ENCODE results near the gene ZDHHC3.
"Not testable (repeated sequence)": the region's sequence is repeated elsewhere in the genome, so short reads cannot be mapped to it uniquely, and the experiment has no call there.

The ZDHHC3 gene

GRCh38 chr3:44995142-44995770 lies 19.3 kb upstream of the ZDHHC3 start:
- no peak for DNase-seq

DNA sequence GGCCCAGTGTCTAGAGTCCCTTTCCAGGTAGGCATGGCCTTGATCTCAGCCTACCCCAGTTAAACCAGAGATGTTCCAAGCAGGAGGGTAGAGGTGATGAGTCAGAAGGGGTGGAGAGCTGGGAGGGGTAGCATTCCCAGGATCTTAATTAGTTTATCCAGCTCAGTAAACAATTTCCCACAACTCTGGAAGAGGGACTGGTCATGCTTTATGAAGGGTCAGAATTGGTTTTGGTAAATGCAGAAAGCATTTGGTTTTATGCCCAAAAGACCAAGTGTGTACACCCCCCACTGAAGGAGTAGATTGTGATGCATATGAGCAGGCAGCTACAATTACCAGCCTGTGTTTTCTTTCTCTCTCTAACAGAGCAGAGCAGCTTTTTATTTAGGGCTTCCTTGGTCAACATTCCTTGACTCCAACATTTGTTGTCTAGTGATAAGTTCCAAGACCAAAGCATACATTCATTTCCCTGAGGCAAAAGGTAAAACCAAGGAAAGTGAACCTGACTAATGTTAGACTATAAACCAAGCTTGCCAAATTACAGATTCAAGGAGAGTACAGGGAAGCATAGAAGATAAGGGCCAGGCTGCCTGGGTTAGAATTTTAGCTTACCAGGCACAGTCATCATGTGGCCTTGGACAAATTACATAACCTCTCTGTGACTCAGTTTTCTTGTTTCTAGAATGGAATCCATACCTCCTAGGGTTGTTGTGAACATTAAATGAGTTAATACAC lies 17.7 kb upstream of the ZDHHC3 start:
- no peak for DNase-seq

DNA sequence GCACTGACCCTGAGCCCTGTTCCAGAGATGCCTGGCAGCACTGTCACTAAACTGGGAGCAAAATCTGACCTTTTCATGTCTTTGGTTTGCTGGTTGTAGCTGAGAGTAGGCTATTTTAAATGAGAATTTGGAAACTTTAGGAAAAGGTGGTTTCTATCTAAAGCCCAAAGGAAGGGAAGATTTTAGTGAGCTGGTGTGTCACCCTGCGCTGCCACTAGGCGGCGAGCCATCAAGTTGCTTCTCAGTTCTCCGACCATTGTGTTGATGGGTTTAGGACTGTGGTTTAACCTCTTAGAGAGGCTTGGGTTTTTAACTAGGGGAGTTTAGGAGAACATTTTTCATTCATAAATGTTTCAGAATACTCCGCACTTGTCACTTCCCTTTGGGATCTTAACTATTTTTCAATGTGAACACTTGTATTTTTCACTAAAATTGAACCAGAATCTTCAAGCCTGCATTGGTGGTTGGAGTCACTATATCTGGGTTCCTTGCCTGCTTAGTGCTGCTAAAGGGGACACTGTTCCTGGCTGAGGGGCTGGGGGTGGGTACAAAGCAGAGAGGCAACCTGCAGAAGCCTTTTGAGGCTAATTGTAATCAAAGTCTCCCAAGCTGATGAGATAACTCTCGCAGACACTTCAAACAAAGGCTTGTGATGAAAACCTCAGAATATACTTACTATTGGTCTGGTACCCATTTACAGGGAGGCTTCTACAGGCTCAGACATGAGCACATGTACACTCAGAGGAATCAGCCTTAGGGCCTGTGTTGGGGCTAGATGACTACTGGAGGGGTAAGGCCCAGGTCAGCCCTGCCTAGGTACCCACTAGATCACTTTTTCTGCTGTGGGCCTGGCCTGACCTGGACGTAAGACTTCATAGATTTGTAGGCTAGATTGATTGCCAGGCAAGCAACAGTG lies 16.8 kb upstream of the ZDHHC3 start:
- no peak for DNase-seq

DNA sequence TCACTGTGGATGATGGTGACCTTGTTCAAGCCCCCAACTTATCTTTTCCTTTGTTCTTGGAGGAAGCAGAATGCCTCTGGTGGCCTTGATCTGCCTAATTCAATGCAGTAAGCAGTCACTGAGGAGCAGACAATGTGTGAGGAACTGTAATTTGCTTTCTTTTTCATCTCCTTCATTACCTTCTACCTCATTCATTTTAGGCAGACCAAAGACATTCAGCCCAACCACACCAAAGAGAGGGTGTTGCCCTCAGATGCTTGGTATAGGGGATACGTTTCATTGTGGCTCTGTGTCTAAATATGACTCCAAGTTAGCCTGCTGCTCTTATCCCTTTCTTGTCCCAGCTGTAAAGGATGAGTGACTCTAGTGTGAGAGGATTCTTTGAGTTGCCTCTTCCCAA lies 15.4 kb upstream of the ZDHHC3 start:
- no peak for DNase-seq

- no peak for DNase-seq
Observed at GRCh38 chr3:44989636-44990373, 13.8 kb upstream of the ZDHHC3 start.

DNA sequence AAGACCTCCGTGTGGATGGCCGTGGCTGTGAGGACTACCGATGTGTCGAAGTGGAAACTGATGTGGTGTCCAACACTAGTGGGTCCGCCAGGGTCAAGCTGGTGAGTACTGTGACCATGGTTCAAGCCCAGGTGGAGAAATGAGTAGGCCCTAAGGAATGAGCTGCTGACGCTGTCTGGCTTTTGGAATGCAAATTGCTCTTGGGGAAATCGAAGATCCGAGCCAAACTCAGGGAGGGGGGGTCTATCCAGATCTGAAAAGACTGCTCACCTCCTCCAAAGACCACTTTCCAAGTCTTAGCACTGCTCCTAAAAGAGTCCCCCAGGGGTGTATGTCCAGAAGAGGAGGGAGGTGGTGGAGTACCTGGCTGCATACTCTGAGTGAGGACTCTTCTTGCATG lies 13.2 kb upstream of the ZDHHC3 start:
- DNase-seq = no peak

DNA sequence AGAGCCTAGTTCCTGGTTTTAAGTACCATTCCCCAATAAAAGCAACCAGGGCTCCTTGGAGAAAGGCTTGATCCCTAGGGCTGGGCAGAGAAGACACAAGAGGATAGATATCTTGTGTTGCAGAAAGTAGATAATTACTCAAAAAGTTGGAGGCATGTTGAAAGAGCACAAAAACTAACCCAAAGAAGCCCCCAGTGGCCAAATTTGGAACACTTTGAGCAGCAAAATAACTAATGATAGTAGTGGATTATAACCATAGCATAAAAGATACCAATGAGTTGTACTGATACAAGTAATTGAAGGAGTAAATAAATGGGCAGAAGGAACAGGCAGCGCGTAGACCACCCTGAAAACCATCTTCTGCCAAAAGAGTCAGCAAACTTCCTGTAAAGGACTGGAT lies 12.1 kb upstream of the ZDHHC3 start:
- no peak for DNase-seq

GRCh38 chr3:44987332-44987731 lies 11.4 kb upstream of the ZDHHC3 start:
- no peak for DNase-seq

GRCh38 chr3:44986330-44986729 lies 10.4 kb upstream of the ZDHHC3 start:
- not testable (repeated sequence) for DNase-seq

DNA sequence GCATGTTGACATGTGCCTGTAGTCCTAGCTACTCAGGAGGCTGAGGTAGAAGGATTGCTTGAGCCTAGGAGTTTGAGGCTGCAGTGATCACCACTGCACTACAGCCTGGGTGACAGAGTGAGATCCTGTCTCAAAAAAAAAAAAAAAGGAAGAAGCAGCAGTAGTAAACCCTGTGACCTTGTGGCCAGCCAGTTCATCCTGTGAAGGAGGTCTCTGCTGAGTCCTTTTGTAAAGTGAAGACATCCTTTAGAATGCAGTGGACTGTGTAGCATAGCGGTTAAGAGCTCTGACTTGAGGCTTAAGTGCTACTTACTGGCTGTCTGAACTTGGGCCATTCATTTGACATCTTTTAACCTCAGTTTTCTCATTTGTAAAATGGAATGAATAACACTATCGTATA lies 8.4 kb upstream of the ZDHHC3 start:
- no peak for DNase-seq

- no peak for DNase-seq
Observed at GRCh38 chr3:44983484-44983941, 7.5 kb upstream of the ZDHHC3 start.

DNA sequence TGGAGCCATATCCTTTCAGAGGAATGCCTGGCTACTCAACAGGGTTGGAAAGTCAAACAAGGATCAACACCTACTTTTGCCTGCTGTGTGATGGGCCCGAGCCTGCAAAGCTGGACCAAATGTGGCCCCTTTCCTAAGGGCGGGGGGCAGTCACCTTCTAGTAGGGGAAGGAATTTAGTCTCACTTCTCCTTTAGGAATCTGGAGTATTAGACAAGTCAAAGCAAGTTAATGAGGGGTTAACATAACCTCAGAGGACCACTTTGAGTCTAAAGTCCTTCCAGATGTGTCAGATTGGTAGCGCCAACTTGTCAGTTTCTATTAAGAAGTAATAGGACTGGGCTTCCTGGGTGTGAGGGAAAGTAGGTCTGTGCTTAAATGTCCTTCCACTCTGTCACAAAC lies 6.8 kb upstream of the ZDHHC3 start:
- no peak for DNase-seq

DNA sequence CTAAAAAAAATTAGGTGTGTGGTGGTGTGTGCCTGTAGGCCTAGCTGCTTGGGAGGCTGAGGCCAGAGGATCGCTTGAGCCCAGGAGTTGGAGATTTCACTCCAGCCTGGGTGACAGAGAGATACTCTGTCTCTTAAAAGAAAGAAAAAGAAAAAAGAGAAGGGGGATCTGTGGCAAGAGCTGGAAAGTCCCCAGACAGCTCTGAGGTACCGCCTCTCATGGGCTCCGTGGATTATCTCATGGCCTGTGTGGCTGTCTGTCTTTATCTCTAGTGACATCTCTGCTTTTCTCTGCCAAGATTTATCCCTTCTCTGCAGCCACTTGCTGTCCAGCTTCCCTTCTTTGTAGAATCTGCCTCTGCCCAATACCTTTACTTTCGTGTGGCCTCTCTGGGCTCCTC lies 5.8 kb upstream of the ZDHHC3 start:
- no peak for DNase-seq

DNA sequence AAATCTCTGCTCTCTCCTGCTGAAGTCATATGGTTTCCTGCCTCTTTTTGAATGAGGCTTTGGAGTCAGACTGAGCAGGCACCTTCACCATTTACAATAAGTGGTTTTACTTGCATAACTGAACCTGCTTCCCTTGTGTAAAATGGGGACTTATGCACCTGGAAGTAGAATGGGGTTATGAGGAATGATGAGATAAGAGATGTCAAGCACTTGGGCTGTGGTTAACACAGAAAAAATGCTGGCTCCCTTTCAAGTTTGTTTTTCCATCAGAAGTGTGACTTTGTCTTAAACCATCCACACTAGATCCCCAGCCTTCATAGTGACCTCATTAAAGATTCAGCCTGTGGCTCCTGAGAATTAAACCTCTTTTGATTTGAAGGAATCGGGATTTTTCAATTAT lies 5.2 kb upstream of the ZDHHC3 start:
- DNase-seq = no peak

- no peak for DNase-seq
Observed at GRCh38 chr3:44974416-44974815, 1.6 kb downstream of the ZDHHC3 start.

GRCh38 chr3:44970926-44971490 lies 5.0 kb downstream of the ZDHHC3 start:
- no peak for DNase-seq

DNA sequence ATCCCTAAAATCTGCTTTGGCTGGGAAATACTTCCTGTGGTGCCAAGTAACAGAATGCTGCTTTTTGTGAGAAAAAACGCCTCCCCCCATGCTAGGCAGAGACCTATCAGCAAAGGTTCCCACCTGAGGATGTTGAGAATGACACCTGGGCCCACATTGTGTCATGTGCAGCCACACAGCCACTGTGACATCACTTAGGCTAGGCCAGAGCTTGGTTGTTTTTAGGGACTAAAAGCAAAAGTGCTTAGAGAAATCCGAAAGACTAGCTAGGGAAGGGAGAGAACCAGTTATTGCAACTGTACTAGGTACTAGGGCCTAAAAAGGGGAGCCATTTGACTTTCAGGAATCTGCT lies 6.2 kb downstream of the ZDHHC3 start:
- no peak for DNase-seq

- DNase-seq = no peak
Observed at GRCh38 chr3:44969154-44969827, 6.7 kb downstream of the ZDHHC3 start.

DNA sequence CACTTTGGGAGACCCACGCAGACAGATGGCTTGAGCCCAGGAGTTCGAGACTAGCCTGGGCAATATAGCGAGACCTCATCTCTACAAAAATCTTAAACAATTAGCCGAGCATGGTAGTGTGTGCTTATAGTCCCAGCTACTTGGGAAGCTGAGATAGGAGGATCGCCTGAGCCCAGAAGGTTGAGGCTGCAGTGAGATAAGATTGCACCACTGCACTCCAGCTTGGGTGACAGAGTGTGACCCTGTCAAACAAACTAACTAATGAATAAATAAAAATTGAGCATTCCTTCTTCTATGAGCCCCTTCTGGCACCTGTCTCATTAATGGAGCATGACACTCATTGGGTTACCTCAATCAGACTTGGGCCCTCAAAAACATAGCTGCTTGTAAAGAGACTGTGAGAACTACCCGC lies 7.5 kb downstream of the ZDHHC3 start:
- DNase-seq = no peak

DNA sequence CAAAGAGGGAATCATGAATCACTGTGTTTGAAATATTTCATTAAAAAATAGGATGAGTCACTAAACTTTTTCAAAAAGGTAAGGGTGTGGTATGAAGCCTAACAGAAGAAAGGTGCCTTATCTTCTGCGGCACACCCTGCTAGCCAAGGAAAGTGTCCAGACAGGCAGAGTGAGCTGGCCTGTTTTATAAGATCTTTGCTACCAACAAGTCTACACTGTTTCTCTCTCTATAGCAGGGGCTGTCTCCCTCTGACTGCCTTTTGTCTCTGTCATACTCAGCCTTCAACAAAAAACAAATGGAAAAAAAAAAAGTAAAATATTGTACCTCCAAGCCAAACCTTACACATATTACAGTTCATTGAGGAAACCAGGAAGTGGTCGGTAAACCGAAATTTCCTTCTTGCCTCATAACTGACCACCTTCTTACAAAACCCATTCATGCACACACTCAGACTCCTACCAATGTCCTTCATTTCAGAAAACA lies 9.1 kb downstream of the ZDHHC3 start:
- DNase-seq = no peak

DNA sequence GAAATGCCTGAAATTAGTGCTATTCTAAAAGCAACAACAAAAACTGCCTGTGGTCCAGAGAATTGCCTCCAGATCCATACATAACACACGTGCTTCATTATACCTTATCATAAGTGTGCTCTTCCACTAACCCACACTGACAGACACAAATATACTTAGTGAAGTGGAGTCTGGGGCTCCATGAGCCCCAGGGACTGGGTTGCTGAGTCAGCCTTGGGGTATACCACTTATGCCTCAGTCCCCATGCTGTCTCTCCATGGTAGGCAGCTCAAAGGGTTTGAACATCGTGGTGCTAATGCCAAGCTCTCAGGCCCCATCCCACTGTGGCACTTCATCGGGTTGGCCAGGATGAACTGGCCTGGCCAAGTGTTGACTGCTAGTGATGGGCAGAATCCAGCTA lies 10.8 kb downstream of the ZDHHC3 start:
- no peak for DNase-seq

Measured in activated naive CD4-positive, alpha-beta T cell treated with Interleukin-2 at 50 U/mL for 16 hours (primary cell).